KMS-11 (cell line): ENCODE data around the gene SHOC2.

Experiments
- H2AFZ ChIP-seq: fragments of 200-600 bp; sonication (generic); 2 replicates; pipeline ENCODE4 v1.6.1; 2016; ENCODE audit warnings: antibody characterized with exemption, mixed run types, low read depth
- H3K27ac ChIP-seq: fragments of 200-600 bp; sonication (generic); 2 replicates; pipeline ENCODE4 v1.6.1; 2016; ENCODE audit warnings: mild to moderate bottlenecking, mixed run types
- H3K27me3 ChIP-seq: fragments of 200-600 bp; sonication (generic); 2 replicates; pipeline ENCODE4 v1.6.1; 2017; ENCODE audit warnings: mild to moderate bottlenecking, low read depth, mixed run types, moderate library complexity; ENCODE audit not compliant: insufficient read depth
- H3K36me3 ChIP-seq: fragments of 200-600 bp; sonication (generic); 2 replicates; pipeline ENCODE4 v1.6.1; 2017; ENCODE audit warnings: mild to moderate bottlenecking, mixed run types; ENCODE audit not compliant: insufficient read depth
- H3K4me1 ChIP-seq: fragments of 200-600 bp; sonication (generic); 2 replicates; pipeline ENCODE4 v1.6.1; 2016; ENCODE audit warnings: mild to moderate bottlenecking, low read depth, mixed run types; ENCODE audit not compliant: poor library complexity, severe bottlenecking
- H3K4me2 ChIP-seq: fragments of 200-600 bp; sonication (generic); 2 replicates; pipeline ENCODE4 v1.7.0; 2016; ENCODE audit warnings: mild to moderate bottlenecking, mixed run types
- H3K4me3 ChIP-seq: fragments of 200-600 bp; sonication (generic); IDR thresholded peaks from 2 replicates; pipeline ENCODE4 v1.6.1; 2017; ENCODE audit warnings: low read depth, low read length, mixed read lengths; ENCODE audit not compliant: insufficient read depth
- H3K79me2 ChIP-seq: fragments of 200-600 bp; sonication (generic); 2 replicates; pipeline ENCODE4 v1.6.1; 2016; ENCODE audit warnings: low read depth, mixed run types; ENCODE audit not compliant: insufficient read depth
- H3K9ac ChIP-seq: fragments of 200-600 bp; sonication (generic); 2 replicates; pipeline ENCODE4 v1.6.1; 2016; ENCODE audit warnings: mild to moderate bottlenecking, mixed run types
- H4K20me1 ChIP-seq: fragments of 200-600 bp; sonication (generic); 2 replicates; pipeline ENCODE4 v1.6.1; 2016; ENCODE audit warnings: mild to moderate bottlenecking, mixed run types; ENCODE audit not compliant: insufficient read depth
- TF ChIP-seq, protein P1 (sequence below): fragments of 200-600 bp; sonication (generic); conservative IDR thresholded peaks from 2 replicates; pipeline ENCODE4 v1.6.1; 2017; ENCODE audit warnings: low read depth, mild to moderate bottlenecking, antibody characterized with exemption, low read length, moderate library complexity, mixed read lengths

Gene SHOC2

DNA sequence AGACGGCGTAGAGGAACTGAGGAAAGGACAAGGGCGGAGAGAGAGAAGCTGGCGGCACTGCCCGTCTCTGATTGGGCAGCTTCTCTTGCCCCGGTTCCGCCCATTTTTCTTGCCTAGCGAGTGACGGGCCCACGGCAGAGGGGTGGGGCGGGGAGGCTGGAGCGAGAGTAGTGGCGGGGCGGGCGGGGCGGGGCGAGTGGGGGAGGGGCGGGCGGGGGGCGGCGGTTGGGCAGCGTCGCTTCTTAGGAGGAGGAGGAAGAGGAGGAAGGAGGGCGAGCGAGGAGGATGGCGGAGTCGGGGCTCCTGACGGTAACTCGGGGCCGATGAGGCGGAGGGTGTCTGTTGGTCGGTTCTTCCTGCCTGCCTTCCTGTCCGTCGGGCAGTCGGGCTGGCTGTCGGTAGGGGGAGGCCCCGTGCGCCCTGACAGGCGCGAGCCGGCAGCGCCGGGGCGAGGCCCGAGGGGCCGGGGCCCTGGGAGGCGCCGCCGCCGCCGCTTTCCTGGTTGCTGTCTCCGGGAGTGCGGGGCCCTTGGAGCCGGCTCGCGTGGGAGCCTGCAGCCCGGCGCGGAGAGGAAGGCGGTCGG lies at the start of gene SHOC2:
SHOC2 (plus strand) TSS at position 256 of the 583 bp plus-strand sequence. CDS start 44,755 bp downstream, outside the sequence.
- Histone ChIP-seq H3K79me2 (peaks cover 53% of the 10 kb centered on the region), H2AFZ (peak within 1 kb of the TSS; percentile 91), H3K9ac (peak within 1 kb of the TSS; percentile 83), H3K36me3 (no peaks in the 10 kb centered on the region), H3K4me3 (peak within 1 kb of the TSS; percentile 57), H3K27ac (peak within 1 kb of the TSS; percentile 90), H3K4me1 (peaks cover 55% of the 10 kb centered on the region), H4K20me1 (peaks cover 9% of the 10 kb centered on the region; the same call in 1 of the 2 replicates), H3K27me3 (no peaks in the 10 kb centered on the region), H3K4me2 (peak within 1 kb of the TSS; percentile 98)
- TF ChIP-seq, protein P1, sequence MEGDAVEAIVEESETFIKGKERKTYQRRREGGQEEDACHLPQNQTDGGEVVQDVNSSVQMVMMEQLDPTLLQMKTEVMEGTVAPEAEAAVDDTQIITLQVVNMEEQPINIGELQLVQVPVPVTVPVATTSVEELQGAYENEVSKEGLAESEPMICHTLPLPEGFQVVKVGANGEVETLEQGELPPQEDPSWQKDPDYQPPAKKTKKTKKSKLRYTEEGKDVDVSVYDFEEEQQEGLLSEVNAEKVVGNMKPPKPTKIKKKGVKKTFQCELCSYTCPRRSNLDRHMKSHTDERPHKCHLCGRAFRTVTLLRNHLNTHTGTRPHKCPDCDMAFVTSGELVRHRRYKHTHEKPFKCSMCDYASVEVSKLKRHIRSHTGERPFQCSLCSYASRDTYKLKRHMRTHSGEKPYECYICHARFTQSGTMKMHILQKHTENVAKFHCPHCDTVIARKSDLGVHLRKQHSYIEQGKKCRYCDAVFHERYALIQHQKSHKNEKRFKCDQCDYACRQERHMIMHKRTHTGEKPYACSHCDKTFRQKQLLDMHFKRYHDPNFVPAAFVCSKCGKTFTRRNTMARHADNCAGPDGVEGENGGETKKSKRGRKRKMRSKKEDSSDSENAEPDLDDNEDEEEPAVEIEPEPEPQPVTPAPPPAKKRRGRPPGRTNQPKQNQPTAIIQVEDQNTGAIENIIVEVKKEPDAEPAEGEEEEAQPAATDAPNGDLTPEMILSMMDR = no peak

DNA sequence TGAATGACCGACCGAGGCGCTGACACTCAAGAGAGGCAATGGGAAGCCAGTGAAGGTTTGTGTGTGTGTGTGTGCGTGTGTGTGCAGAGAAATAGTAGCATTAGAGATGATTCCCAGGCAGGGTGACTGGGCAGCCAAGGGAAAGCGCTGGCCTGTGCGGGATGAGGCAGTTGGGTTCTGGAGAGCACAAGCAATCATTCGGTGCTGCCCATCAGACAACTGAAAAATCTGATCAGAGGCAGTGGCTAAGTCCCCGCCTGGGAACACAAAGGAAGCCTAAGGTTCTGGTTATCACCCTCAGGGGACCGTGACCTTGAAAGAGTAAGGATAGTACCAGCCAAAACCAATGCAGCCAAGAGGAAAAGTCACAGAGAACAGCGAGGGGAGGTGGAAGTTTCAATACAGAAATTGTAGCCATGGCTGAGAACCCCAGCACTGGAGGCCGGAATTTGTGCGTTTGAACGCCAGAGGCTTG lies 48.5 kb upstream of the SHOC2 start:
- Histone ChIP-seq H3K9ac (peak overlapping the region; percentile 87; the same call in 1 of the 2 replicates), H3K27ac (peak overlapping the region; percentile 67), H3K4me3 (no peak overlapping the region), H3K4me1 (peaks cover 26% of the 10 kb centered on the region), H3K36me3 (no peaks in the 10 kb centered on the region), H3K27me3 (no peaks in the 10 kb centered on the region), H4K20me1 (no peaks in the 10 kb centered on the region), H2AFZ (peak overlapping the region; percentile 63; the same call in 1 of the 2 replicates), H3K4me2 (peak overlapping the region; percentile 74), H3K79me2 (peaks cover 12% of the 10 kb centered on the region; the same call in 1 of the 2 replicates)
- TF ChIP-seq, protein P1 = no peak

DNA sequence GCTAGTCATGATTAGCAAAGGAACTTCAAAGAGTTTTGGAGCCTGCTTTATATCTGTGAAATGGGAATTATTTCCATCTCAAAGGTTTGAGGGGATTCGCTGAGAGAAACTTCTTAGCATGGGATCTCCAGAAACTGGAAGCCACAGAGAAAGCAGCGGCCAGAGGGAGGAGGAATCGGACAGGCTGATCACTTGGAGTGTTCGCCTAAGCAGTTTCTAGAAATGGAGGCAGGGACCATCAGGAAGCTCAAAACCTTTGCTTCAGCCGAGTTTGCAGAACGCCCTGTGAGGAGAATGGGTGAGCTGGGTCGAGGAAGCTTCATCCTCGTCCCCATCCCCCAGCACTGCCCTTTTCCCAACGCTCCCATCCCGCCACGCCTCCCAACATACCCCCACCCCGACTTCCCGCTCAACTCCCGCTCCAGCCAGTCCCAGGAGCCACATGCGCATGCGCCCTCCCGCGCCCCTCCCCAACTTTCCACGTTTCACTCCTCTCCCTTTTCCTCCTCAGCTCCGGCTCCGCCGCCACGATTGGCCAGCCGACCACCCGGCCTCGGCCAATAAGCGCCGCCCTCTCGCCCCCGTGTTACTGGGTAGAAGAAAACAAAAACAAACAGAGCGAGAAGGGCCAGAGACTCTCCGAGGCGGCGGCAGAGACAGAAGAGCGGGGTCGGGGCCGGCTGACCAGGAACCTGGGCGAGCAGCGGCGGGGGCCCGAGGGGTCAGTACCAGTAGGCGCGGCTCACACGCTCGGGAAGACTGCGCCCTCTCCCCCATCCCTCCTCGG lies 47.9 kb upstream of the SHOC2 start, which contains the start of gene PDCD4:
PDCD4 (plus strand) TSS at position 631 of the 787 bp plus-strand sequence. CDS start 4,100 bp downstream, outside the sequence.
- Histone ChIP-seq H3K27ac (peak within 1 kb of the TSS; percentile 67), H3K27me3 (no peaks in the 10 kb centered on the region), H3K9ac (peak within 1 kb of the TSS; percentile 87), H3K4me2 (peak within 1 kb of the TSS; percentile 92), H4K20me1 (no peaks in the 10 kb centered on the region), H2AFZ (peak within 1 kb of the TSS; percentile 63), H3K4me1 (peaks cover 26% of the 10 kb centered on the region), H3K4me3 (no peak within 1 kb of the TSS), H3K79me2 (peaks cover 12% of the 10 kb centered on the region; the same call in 1 of the 2 replicates), H3K36me3 (no peaks in the 10 kb centered on the region)
- TF ChIP-seq, protein P1 = no peak

DNA sequence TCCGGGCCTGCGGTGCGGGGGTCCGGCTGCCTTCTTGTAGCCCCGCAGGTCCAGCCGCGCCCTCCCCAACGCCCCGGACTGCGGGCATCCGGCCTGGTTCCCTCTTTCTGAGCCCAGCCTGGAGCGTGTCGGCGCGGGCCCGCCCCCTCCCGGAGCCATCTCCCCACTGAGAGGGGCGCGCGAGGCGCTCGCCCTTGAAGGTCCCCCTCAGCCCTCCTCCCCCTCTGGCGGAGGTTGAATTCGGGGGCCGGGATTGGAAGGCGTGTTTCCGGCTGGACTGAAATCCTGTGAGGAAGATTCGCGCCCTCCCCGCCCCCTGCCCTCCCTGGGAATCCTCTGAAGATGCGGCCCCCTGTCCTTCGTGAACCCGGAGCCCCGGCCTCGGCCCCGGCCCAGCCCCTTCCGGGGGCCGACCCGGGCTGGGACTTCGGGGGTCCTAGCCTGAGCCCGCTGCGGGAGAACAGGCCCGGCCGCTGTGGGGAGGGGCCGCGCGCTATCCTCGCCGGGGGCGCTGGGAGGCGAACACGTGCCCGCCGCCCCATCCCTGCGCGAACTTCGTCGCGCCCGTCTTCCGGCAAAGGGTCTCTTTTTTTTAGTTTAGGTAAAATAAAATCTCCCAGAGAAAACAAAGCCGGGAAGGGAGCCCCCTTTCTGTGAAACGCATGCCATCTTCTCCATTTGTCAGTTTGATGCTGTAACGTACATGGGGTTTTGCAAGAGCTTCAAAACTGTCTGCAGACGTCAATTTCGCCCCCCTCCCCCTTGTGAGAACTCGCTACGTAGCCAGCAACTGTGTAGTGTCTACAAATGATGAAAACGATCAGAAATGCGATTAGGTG lies 47.0 kb upstream of the SHOC2 start:
- Histone ChIP-seq H3K36me3 (no peaks in the 10 kb centered on the region), H3K4me3 (no peak overlapping the region), H4K20me1 (no peaks in the 10 kb centered on the region), H3K9ac (peak overlapping the region; percentile 87), H3K4me1 (peaks cover 26% of the 10 kb centered on the region), H3K4me2 (peak overlapping the region; percentile 92), H3K27me3 (no peaks in the 10 kb centered on the region), H2AFZ (peak overlapping the region; percentile 63), H3K79me2 (peaks cover 12% of the 10 kb centered on the region; the same call in 1 of the 2 replicates), H3K27ac (peak overlapping the region; percentile 67)
- TF ChIP-seq, protein P1 = no peak
